ENCODE data around the gene ZNF669. TPM values are rescaled to one million over a fixed set of nuclear protein-coding genes. Genes with fewer than 3 reads are reported as not detected.

ZNF669 gene
- total RNA-seq, 1 experiment from 2014 or later, result 5.3 TPM

DNA sequence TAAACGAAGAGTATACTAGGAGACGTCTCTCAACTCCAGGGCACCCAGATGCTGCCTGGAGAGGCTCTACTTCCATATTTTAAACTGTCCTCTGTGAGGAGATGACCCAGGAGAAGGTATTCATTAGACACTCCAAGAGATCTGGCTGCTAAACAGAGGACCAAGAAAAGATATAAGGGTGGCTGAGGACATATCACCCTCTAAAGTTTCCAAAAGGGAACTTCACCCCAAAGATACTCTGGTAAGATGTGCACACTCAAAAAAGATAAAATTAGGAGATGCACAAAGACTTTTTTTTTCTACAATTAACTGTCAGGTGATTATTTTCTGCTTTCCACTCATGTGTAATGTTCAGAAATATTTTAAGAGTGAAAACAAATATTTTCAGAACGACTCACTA lies 26.9 kb downstream of the ZNF669 start:
- H3F3A ChIP-seq (ENCODE audit: insufficient read depth, low read depth), result no peaks in the 10 kb centered on the region
- peak overlapping the region; percentile 95; the same call in 1 of the 2 replicates for H3K4me3 ChIP-seq
- no peak for TF ChIP-seq EZH2 (IDR thresholded peaks at IDR 0.05; ENCODE audit: low read depth)
- TF ChIP-seq, protein P1, sequence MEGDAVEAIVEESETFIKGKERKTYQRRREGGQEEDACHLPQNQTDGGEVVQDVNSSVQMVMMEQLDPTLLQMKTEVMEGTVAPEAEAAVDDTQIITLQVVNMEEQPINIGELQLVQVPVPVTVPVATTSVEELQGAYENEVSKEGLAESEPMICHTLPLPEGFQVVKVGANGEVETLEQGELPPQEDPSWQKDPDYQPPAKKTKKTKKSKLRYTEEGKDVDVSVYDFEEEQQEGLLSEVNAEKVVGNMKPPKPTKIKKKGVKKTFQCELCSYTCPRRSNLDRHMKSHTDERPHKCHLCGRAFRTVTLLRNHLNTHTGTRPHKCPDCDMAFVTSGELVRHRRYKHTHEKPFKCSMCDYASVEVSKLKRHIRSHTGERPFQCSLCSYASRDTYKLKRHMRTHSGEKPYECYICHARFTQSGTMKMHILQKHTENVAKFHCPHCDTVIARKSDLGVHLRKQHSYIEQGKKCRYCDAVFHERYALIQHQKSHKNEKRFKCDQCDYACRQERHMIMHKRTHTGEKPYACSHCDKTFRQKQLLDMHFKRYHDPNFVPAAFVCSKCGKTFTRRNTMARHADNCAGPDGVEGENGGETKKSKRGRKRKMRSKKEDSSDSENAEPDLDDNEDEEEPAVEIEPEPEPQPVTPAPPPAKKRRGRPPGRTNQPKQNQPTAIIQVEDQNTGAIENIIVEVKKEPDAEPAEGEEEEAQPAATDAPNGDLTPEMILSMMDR (conservative IDR thresholded peaks at IDR 0.05), result no peak
- BruUV-seq (replicated peaks), result no TSS peak
- peak overlapping the region; percentile 98; the same call in 1 of the 2 replicates for H2AFZ ChIP-seq
- POLR2A ChIA-PET (ENCODE audit: unreplicated experiment), result no interaction called here
- H3K36me3 ChIP-seq (ENCODE audit: low read depth), result no peaks in the 10 kb centered on the region; the same call in 1 of the 2 replicates
- H3K4me1 ChIP-seq (replicated peaks; ENCODE audit: insufficient read depth), result no peaks in the 10 kb centered on the region; the same call in 1 of the 2 replicates
- no peak overlapping the region for H3K27ac ChIP-seq
- H4K20me1 ChIP-seq (ENCODE audit: insufficient read depth), result no peaks in the 10 kb centered on the region
- CTCF ChIA-PET, result no interaction called here
- no peak for DNase-seq
- H3K4me2 ChIP-seq, result peak overlapping the region; percentile 81
- peaks cover 22% of the 10 kb centered on the region for H3K79me2 ChIP-seq (ENCODE audit: low read depth)
- no peaks in the 10 kb centered on the region for H3K9me2 ChIP-seq (ENCODE audit: insufficient read depth)
- no peaks in the 10 kb centered on the region for H3K9me3 ChIP-seq (ENCODE audit: insufficient read depth, low read depth)
- intact Hi-C loops (cut with micrococcal nuclease; ENCODE audit: unreplicated experiment), result no loop called here
- no peaks in the 10 kb centered on the region for H3K27me3 ChIP-seq (ENCODE audit: insufficient read depth, low read depth)

DNA sequence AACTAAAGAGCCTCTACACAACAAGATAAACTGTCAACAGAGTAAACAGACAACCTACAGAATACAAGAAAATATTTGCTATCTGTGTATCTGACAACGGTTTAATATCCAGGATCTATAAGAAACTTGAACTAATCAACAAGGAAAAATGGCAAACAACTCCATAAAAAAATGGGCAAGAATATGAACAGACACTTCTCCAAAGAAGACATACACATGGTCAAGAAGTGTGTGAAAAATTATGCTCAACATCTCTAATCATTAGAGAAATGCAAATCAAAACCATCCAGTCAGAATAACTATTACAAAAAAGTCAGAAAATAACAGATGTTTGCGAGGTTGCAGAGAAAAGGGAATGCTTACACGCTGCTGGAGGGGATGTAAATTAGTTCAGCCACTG lies 33.5 kb downstream of the ZNF669 start:
- Histone ChIP-seq H3K9me3 (ENCODE audit: insufficient read depth, low read depth) (no peaks in the 10 kb centered on the region), H4K20me1 (ENCODE audit: insufficient read depth) (no peaks in the 10 kb centered on the region), H2AFZ (no peak overlapping the region), H3K4me1 (replicated peaks; ENCODE audit: insufficient read depth) (no peaks in the 10 kb centered on the region), H3F3A (ENCODE audit: insufficient read depth, low read depth) (no peaks in the 10 kb centered on the region), H3K36me3 (ENCODE audit: low read depth) (no peaks in the 10 kb centered on the region; the same call in 1 of the 2 replicates), H3K27ac (no peak overlapping the region), H3K27me3 (ENCODE audit: insufficient read depth, low read depth) (no peaks in the 10 kb centered on the region), H3K4me2 (no peak overlapping the region), H3K9me2 (ENCODE audit: insufficient read depth) (no peaks in the 10 kb centered on the region), H3K79me2 (ENCODE audit: low read depth) (0 out of 2 replicates have a peak, but pooled peaks cover 10% of the 10 kb centered on the region), H3K4me3 (no peak overlapping the region)
- intact Hi-C loops (cut with micrococcal nuclease; ENCODE audit: unreplicated experiment), result no loop called here
- DNase-seq, result no peak
- ChIA-PET CTCF (no interaction called here), POLR2A (ENCODE audit: unreplicated experiment) (no interaction called here)
- no TSS peak for BruUV-seq (replicated peaks)
- TF ChIP-seq, protein P1 (conservative IDR thresholded peaks at IDR 0.05), result no peak
- no peak for TF ChIP-seq EZH2 (IDR thresholded peaks at IDR 0.05; ENCODE audit: low read depth)

DNA sequence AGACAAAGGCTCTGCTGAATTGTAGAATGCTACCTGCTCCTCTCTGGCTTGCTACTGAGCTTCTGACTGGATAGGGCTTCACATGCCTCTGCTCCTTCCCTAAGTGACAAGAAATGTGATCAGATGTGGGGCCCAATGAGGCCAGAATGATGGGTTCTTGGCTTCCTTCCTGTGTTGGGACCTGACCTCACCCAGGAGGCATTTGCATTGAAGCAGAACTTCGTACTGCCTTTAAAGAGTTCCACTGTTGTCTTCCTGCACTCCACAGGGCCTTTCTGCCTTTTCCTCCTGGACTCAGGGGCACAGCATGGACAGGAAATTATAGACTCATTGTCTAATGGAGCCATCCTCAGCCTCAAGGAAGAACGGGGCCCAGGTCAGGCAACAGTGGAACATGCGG lies 39.9 kb downstream of the ZNF669 start:
- Histone ChIP-seq H3K4me2 (no peak overlapping the region), H3K27me3 (ENCODE audit: insufficient read depth, low read depth) (no peaks in the 10 kb centered on the region), H3K27ac (no peak overlapping the region), H3K9me2 (ENCODE audit: insufficient read depth) (no peaks in the 10 kb centered on the region), H3K79me2 (ENCODE audit: low read depth) (no peaks in the 10 kb centered on the region), H3K9me3 (ENCODE audit: insufficient read depth, low read depth) (no peaks in the 10 kb centered on the region), H3F3A (ENCODE audit: insufficient read depth, low read depth) (no peaks in the 10 kb centered on the region), H3K4me1 (replicated peaks; ENCODE audit: insufficient read depth) (no peaks in the 10 kb centered on the region), H3K36me3 (ENCODE audit: low read depth) (no peaks in the 10 kb centered on the region), H2AFZ (no peak overlapping the region), H3K4me3 (no peak overlapping the region), H4K20me1 (ENCODE audit: insufficient read depth) (no peaks in the 10 kb centered on the region)
- intact Hi-C loops (cut with micrococcal nuclease; ENCODE audit: unreplicated experiment), result no loop called here
- ChIA-PET POLR2A (ENCODE audit: unreplicated experiment) (no interaction called here), CTCF (no interaction called here)
- TF ChIP-seq EZH2 (IDR thresholded peaks at IDR 0.05; ENCODE audit: low read depth), result no peak
- TF ChIP-seq, protein P1 (conservative IDR thresholded peaks at IDR 0.05), result no peak
- no peak for DNase-seq
- BruUV-seq (replicated peaks), result no TSS peak
